ENCODE results near the gene ISYNA1.

ISYNA1 gene

DNA sequence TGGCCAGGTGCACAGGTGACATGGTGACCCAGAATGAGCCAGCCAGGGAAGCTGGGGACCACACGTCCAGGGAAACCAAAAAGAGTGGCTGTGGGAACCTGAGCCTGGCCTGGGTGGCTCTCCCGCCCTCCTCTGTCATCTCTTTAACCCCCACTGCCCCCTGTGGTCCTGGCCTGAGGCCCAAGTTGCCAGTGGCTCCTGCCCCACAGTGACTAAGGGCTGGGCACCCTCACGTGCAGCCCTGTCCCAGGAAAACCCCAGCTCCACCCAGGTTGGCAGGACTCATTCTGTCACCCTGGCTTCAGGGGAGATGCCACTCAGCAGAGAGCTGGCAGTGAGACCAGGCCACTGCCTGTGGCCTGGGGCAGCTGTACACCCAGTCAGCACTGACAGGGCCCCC lies 30.6 kb upstream of the ISYNA1 start:
- no peak for DNase-seq (ENCODE audit: low read depth in 2 of 2, low spot score in 1 of 2)

DNA sequence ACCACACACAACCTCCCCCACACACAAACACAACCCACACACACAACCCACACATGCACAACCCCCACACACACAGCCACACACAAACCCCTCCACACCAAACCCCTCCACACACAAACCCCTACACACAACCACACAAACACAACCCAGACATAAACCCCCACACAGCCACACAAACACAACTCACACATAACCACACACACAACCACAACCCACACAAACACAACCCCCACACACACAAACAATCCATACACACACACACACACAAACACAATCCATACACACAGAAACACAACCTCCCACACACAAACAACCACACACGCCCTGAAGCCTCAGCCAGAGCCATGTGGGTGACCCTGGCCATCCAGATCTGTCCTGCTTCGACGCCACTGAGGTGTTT lies 30.0 kb upstream of the ISYNA1 start:
- no peak for DNase-seq (ENCODE audit: low read depth in 2 of 2, low spot score in 1 of 2)

- DNase-seq (ENCODE audit: low read depth in 2 of 2, low spot score in 1 of 2): no peak
Measured at GRCh38 chr19:18466354-18466753, 28.4 kb upstream of the ISYNA1 start.

- no peak for DNase-seq (ENCODE audit: low read depth in 2 of 2, low spot score in 1 of 2)
Measured at GRCh38 chr19:18465964-18466339, 28.0 kb upstream of the ISYNA1 start.

- no peak for DNase-seq (ENCODE audit: low read depth in 2 of 2, low spot score in 1 of 2)
Measured at GRCh38 chr19:18465214-18465963, 27.5 kb upstream of the ISYNA1 start.

- DNase-seq (ENCODE audit: low read depth in 2 of 2, low spot score in 1 of 2): no peak
Measured at GRCh38 chr19:18464646-18465045, 26.7 kb upstream of the ISYNA1 start.

GRCh38 chr19:18461471-18461870 lies 23.5 kb upstream of the ISYNA1 start:
- DNase-seq (ENCODE audit: low read depth in 2 of 2, low spot score in 1 of 2): no peak

- no peak for DNase-seq (ENCODE audit: low read depth in 2 of 2, low spot score in 1 of 2)
Measured at GRCh38 chr19:18460900-18461299, 23.0 kb upstream of the ISYNA1 start.

DNA sequence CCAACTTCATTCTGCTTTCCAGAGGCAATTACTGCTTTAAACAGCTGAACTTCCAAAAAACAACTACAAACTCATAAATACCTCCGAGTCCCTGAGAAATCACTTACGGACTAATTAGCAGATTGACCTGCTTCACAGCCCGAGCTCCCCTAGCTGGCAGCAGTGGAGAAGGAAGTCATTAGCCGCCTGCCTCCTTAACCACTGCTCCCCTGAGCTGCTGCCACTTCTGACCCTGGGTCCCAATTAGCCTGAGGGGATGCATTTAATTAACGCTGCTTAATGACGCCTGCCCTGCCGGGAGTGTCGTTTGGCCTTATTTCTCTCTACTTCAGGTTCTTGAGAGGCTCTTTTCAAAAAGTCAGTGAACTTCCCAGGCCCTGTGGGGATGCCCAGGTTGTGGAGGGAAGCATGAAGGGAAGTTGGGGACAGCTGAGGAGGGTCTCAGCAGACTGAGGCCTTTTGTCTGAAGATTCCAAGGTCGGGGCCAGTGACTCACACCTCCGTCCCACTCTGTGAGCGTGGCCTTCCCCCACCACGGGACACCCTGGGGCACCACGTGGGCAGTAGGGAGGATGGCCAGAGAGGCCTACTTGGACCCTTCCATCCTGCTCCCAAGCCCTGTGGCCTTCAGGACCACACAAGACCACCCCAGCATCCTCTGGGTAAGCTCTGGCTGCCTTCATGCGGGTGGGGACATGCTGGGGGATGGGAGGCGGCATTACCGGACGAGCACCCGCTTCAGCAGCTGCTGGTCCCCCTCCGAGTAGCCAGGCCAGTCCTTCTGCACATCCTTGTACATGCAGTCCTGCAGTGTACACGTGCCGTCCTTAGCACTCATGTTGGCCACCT lies 19.8 kb upstream of the ISYNA1 start:
- no peak for DNase-seq (ENCODE audit: low read depth in 2 of 2, low spot score in 1 of 2)

GRCh38 chr19:18456974-18457373 lies 19.0 kb upstream of the ISYNA1 start:
- DNase-seq (ENCODE audit: low read depth in 2 of 2, low spot score in 1 of 2): no peak

DNA sequence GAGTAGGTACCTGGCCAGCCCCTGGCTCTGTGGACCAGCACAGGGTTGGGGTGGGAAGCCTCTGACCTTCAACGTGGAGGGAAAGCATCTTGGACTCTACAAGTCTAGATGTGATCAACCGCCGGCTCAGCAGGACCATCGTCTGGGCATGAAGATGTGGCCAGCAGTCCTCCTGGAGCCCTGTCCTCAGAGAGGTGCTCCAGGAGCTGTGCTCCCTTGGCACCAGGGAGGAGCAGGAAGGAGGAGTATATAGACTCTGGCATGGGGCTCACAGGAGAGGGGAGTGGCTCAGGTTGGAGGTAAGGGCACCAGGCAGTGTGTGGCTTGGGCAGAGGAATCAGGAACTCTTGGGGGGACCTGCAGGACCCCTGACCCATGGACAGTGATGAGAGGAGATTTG lies 18.3 kb upstream of the ISYNA1 start:
- no peak for DNase-seq (ENCODE audit: low read depth in 2 of 2, low spot score in 1 of 2)

- DNase-seq (ENCODE audit: low read depth in 2 of 2, low spot score in 1 of 2): no peak
Measured at GRCh38 chr19:18453269-18454024, 15.5 kb upstream of the ISYNA1 start.

GRCh38 chr19:18452386-18452785 lies 14.5 kb upstream of the ISYNA1 start:
- DNase-seq (ENCODE audit: low read depth in 2 of 2, low spot score in 1 of 2): no peak

- DNase-seq (ENCODE audit: low read depth in 2 of 2, low spot score in 1 of 2): peak; percentile 74 to 76
Measured at GRCh38 chr19:18450931-18451836, 13.3 kb upstream of the ISYNA1 start.

DNA sequence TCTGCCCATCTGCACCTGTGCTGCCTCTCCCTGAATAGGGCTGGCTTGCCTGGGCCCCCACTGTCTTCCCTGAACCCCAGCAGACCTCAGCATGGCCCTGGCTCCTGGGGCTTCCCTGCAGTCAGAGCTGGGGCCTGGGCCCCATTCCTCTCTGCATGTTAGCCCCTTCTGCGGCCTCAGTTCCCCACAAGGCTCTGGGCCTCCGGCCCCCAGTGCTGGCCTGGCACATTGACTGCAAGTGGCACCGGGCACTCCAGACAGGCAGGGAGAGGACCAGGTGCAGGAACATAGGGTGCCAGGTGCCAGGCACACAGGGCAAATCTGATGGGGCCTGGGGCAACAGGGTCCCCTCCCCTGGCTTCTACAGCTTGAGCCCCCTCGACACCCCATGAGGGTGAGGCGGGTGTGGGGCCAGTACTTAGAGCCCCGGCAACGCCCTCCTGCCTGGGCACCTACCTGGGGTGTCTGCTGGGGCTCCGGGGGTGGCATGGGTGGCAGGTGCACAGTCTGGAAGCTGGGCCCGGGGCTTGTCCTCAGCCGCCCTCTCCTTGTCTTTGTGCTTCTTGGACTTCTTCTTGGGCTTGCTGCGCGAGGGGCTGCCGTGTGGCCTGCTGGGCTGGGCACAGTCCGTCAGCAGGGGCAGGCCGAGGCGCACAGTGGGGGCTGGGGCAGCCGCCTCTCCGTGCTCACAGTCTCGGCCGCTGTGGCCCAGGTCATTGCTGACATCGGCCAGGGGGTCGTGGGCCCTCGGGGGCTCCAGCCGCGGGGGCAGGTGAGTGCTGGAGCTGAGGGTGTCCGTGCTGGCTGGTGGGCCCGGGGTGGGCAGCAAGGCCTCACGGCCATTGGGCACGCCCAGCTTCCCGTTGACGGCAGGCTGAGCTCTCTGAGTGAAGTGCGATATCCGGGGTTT lies 12.3 kb upstream of the ISYNA1 start:
- no peak for DNase-seq (ENCODE audit: low read depth in 2 of 2, low spot score in 1 of 2)

- no peak for DNase-seq (ENCODE audit: low read depth in 2 of 2, low spot score in 1 of 2)
Measured at GRCh38 chr19:18449552-18449951, 11.6 kb upstream of the ISYNA1 start.

GRCh38 chr19:18446811-18447359 lies 9.0 kb upstream of the ISYNA1 start:
- no peak for DNase-seq (ENCODE audit: low read depth in 2 of 2, low spot score in 1 of 2)

- DNase-seq (ENCODE audit: low read depth in 2 of 2, low spot score in 1 of 2): no peak
Measured at GRCh38 chr19:18446145-18446810, 8.3 kb upstream of the ISYNA1 start.
